K562 (cell line): ENCODE data around the gene GALNS. TPM values are rescaled to one million over a fixed set of nuclear protein-coding genes. Genes with fewer than 3 reads are reported as not detected.

ENCODE experiments used
- HDAC3 ChIP-seq: fragments of 450-650 bp; IDR thresholded peaks from 2 replicates; pipeline ENCODE4 v1.6.1; 2018; ENCODE audit warnings: borderline replicate concordance, mild to moderate bottlenecking, moderate library complexity; ENCODE audit not compliant: partially characterized antibody
- HDGF ChIP-seq: fragments of 450-650 bp; IDR thresholded peaks from 2 replicates; pipeline ENCODE4 v1.6.1; 2016
- HMG20A ChIP-seq: fragments of 450-650 bp; formaldehyde crosslinking; conservative IDR thresholded peaks from 2 replicates; pipeline ENCODE4 v1.4.0; 2020; ENCODE audit warnings: mild to moderate bottlenecking, mixed read lengths
- HMG20B ChIP-seq: fragments of 250-450 bp; sonication (Bioruptor Pico); IDR thresholded peaks from 2 replicates; pipeline ENCODE4 v1.5.0; 2021; ENCODE audit warnings: mild to moderate bottlenecking
- KLF6 ChIP-seq: fragments of 250-450 bp; sonication (Bioruptor Pico); IDR thresholded peaks from 2 replicates; pipeline ENCODE4 v1.4.0; 2020; ENCODE audit warnings: mild to moderate bottlenecking, moderate library complexity, borderline replicate concordance
- MCM2 ChIP-seq: fragments of 450-650 bp; IDR thresholded peaks from 2 replicates; pipeline ENCODE4 v1.6.1; 2017; ENCODE audit warnings: low read depth, mild to moderate bottlenecking
- MYBL2 ChIP-seq, 2 experiments: fragments of 450-650 bp in 1 of 2; sonication (generic) in 1 of 2; formaldehyde crosslinking in 1 of 2; IDR thresholded peaks; 2 replicates each; pipeline versions ENCODE4 v1.6.1 to v1.8.1; 2017 to 2022; ENCODE audit warnings: borderline replicate concordance in 1 of 2, inconsistent platforms in 1 of 2, low read depth in 1 of 2, mild to moderate bottlenecking in 1 of 2, missing genetic modification reagents in 1 of 2, moderate library complexity in 1 of 2
- OTX1 ChIP-seq: fragments of 450-650 bp; formaldehyde crosslinking; IDR thresholded peaks from 2 replicates; pipeline ENCODE4 v1.4.0; 2022; ENCODE audit warnings: mild to moderate bottlenecking
- POLR2A ChIP-seq: fragments of 450-650 bp; conservative IDR thresholded peaks from 2 replicates; pipeline ENCODE4 v1.6.1; 2016
- RAD21 ChIP-seq, 2 experiments: fragments of 250-450 bp in 1 of 2; fragments of 450-650 bp in 1 of 2; sonication (Bioruptor Pico) in 1 of 2; formaldehyde crosslinking in 1 of 2; IDR thresholded peaks in 1 of 2; conservative IDR thresholded peaks in 1 of 2; 2 replicates each; pipeline versions ENCODE4 v1.4.0 to v1.8.0; 2020 to 2022; ENCODE audit warnings: mild to moderate bottlenecking in 2 of 2, moderate library complexity in 1 of 2
- XRCC3 ChIP-seq: fragments of 450-650 bp; IDR thresholded peaks from 2 replicates; pipeline ENCODE4 v1.6.1; 2017; ENCODE audit warnings: mild to moderate bottlenecking, moderate library complexity
- ZNF165 ChIP-seq: fragments of 250-450 bp; sonication (Bioruptor Pico); IDR thresholded peaks from 2 replicates; pipeline ENCODE4 v1.4.0; 2020; ENCODE audit warnings: borderline replicate concordance
- ZNF239 ChIP-seq: fragments of 250-450 bp; sonication (Bioruptor Pico); IDR thresholded peaks from 2 replicates; pipeline ENCODE4 v1.4.0; 2020; ENCODE audit warnings: mild to moderate bottlenecking
- ZNF561 ChIP-seq: fragments of 450-650 bp; formaldehyde crosslinking; conservative IDR thresholded peaks from 2 replicates; pipeline ENCODE4 v1.4.0; 2020; ENCODE audit warnings: mild to moderate bottlenecking, moderate library complexity
- ZNF707 ChIP-seq: fragments of 250-450 bp; sonication (Bioruptor Pico); conservative IDR thresholded peaks from 2 replicates; pipeline ENCODE4 v1.8.0; 2022; ENCODE audit warnings: inconsistent platforms, mild to moderate bottlenecking, moderate library complexity
- polyA plus RNA-seq, 8 experiments: library from polyadenylated mRNA; depleted of rRNA in 4 of 8; stranded (reverse) in 5 of 8; unstranded in 3 of 8; fragments of >200 nt; fragmentation: Nextera tagmentation in 2 of 8; fragmentation: Illumina TruSeq in 1 of 8; extraction: Ambion mirVana in 2 of 8; extraction: Trizol in 1 of 8; gene quantifications; 2 replicates each; pipeline versions ENCODE4 v1.2.1 to v1.2.3, GENCODE V29; 2011 to 2014; ENCODE audit warnings: inconsistent platforms in 1 of 8, missing spikeins in 1 of 8
- total RNA-seq, 7 experiments: library from RNA; depleted of rRNA in 6 of 7; stranded (reverse); fragments of >200 nt in 6 of 7; fragmentation: Illumina TruSeq in 2 of 7; extraction: Trizol in 2 of 7; gene quantifications; 2 replicates each; pipeline versions ENCODE4 v1.2.1 to v1.2.3, GENCODE V29; 2011 to 2021; ENCODE audit warnings: low replicate concordance in 1 of 7
- TF ChIP-seq, protein P1 (sequence below): IDR thresholded peaks from 3 replicates; pipeline ENCODE4 v1.6.1; 2011; ENCODE audit warnings: borderline replicate concordance, mild to moderate bottlenecking; ENCODE audit not compliant: insufficient read length, insufficient read depth
- TF ChIP-seq, protein P2 (sequence below): fragments of 450-650 bp; formaldehyde crosslinking; IDR thresholded peaks from 2 replicates; pipeline ENCODE4 v1.4.0; 2022; ENCODE audit warnings: missing genetic modification characterization
- TF ChIP-seq, protein P3 (sequence below): sonication (generic); formaldehyde crosslinking; IDR thresholded peaks from 2 replicates; pipeline ENCODE4 v1.4.0; 2020; ENCODE audit warnings: mild to moderate bottlenecking, missing genetic modification reagents
- TF ChIP-seq, protein P4 (sequence below): fragments of 200-400 bp; formaldehyde crosslinking; IDR thresholded peaks from 2 replicates; pipeline ENCODE4 v1.6.1; 2017; ENCODE audit warnings: mild to moderate bottlenecking, low read depth, low read length, moderate library complexity
- TF ChIP-seq, protein P5 (sequence below): fragments of 450-650 bp; conservative IDR thresholded peaks from 2 replicates; pipeline ENCODE4 v1.6.1; 2016; ENCODE audit warnings: missing genetic modification characterization, low read depth, mild to moderate bottlenecking, missing compliant biosample characterization, moderate library complexity

Gene GALNS
- total and polyA plus RNA-seq, 9 of the 15 experiments (the other 6 are each of a cell fraction or from before 2014, with no cell fraction given) = 0.38 to 13.2 (median 4.3) TPM

DNA sequence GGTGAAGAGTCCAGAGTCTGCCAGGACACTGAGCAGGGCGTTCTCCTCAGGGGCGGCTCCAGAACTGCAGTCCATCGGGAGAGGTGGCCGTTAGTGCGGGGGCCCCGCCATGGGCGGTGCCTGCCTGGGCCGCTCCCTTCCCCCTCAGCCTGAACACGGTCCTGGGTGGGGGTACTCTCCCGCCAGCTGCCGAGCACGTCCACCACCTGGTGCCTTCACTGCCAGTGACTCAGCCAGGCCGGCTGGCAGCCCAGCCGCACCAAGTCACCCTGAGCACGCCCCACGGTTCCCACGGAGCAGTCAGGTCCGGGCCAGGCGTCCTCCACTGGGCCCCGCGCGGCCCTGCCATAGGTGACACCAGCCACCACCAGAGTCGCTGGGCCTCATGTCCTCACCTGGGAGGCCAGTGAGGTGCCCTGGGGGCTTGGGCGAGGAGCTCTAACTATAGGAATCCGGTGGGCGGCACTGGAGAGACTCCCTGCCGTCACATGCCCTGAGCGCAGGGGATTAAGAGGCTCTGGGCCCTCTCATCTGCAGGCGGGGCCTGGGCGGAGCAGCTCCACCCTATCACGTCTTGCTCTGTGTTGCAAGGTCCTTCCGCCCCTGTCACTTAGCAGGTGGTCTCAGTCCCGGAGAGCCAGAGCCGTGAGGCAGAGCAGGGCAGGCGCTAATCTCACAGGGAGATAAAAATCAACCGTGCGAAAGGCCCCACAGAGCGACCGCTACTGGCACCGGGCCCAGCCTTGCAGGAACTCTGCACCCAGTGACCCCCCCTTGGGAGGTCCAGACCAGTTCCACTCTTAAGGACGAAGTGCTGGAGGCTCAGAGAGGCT, 86.1 kb downstream of the GALNS start (continued):
- TF ChIP-seq, protein P1, sequence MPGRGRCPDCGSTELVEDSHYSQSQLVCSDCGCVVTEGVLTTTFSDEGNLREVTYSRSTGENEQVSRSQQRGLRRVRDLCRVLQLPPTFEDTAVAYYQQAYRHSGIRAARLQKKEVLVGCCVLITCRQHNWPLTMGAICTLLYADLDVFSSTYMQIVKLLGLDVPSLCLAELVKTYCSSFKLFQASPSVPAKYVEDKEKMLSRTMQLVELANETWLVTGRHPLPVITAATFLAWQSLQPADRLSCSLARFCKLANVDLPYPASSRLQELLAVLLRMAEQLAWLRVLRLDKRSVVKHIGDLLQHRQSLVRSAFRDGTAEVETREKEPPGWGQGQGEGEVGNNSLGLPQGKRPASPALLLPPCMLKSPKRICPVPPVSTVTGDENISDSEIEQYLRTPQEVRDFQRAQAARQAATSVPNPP = no peak
- TF ChIP-seq MYBL2 (IDR thresholded peaks at IDR 0.05; ENCODE audit: low read depth) (no peak), MYBL2 (CRISPR knock-in tag; IDR thresholded peaks at IDR 0.05; ENCODE audit: borderline replicate concordance) (no peak), ZNF239 (CRISPR knock-in tag) (no peak), ZNF165 (peak; percentile 84; the same call in 1 of the 2 replicates), ZNF707 (CRISPR knock-in tag) (no peak), RAD21 (CRISPR knock-in tag; conservative IDR thresholded peaks at IDR 0.05 in 1 of 2, IDR thresholded peaks at IDR 0.05 in 1 of 2) (peak; percentile 21 to 37), POLR2A (peak; percentile 74; the same call in 1 of the 2 replicates), HDAC3 (no peak), OTX1 (no peak), HMG20B (CRISPR knock-in tag) (no peak), HMG20A (CRISPR knock-in tag) (no peak), KLF6 (CRISPR knock-in tag) (peak; percentile 44; the same call in 1 of the 2 replicates), XRCC3 (no peak), HDGF (0 out of 2 replicates have a peak, but pooled peaks have one; percentile 26), ZNF561 (CRISPR knock-in tag) (no peak), MCM2 (no peak)
- TF ChIP-seq, protein P2, sequence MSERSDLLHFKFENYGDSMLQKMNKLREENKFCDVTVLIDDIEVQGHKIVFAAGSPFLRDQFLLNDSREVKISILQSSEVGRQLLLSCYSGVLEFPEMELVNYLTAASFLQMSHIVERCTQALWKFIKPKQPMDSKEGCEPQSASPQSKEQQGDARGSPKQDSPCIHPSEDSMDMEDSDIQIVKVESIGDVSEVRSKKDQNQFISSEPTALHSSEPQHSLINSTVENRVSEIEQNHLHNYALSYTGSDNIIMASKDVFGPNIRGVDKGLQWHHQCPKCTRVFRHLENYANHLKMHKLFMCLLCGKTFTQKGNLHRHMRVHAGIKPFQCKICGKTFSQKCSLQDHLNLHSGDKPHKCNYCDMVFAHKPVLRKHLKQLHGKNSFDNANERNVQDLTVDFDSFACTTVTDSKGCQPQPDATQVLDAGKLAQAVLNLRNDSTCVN (CRISPR knock-in tag) = no peak; the same call in 1 of the 2 replicates
- TF ChIP-seq, protein P3, sequence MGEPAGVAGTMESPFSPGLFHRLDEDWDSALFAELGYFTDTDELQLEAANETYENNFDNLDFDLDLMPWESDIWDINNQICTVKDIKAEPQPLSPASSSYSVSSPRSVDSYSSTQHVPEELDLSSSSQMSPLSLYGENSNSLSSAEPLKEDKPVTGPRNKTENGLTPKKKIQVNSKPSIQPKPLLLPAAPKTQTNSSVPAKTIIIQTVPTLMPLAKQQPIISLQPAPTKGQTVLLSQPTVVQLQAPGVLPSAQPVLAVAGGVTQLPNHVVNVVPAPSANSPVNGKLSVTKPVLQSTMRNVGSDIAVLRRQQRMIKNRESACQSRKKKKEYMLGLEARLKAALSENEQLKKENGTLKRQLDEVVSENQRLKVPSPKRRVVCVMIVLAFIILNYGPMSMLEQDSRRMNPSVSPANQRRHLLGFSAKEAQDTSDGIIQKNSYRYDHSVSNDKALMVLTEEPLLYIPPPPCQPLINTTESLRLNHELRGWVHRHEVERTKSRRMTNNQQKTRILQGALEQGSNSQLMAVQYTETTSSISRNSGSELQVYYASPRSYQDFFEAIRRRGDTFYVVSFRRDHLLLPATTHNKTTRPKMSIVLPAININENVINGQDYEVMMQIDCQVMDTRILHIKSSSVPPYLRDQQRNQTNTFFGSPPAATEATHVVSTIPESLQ (CRISPR knock-in tag) = no peak
- TF ChIP-seq, protein P4, sequence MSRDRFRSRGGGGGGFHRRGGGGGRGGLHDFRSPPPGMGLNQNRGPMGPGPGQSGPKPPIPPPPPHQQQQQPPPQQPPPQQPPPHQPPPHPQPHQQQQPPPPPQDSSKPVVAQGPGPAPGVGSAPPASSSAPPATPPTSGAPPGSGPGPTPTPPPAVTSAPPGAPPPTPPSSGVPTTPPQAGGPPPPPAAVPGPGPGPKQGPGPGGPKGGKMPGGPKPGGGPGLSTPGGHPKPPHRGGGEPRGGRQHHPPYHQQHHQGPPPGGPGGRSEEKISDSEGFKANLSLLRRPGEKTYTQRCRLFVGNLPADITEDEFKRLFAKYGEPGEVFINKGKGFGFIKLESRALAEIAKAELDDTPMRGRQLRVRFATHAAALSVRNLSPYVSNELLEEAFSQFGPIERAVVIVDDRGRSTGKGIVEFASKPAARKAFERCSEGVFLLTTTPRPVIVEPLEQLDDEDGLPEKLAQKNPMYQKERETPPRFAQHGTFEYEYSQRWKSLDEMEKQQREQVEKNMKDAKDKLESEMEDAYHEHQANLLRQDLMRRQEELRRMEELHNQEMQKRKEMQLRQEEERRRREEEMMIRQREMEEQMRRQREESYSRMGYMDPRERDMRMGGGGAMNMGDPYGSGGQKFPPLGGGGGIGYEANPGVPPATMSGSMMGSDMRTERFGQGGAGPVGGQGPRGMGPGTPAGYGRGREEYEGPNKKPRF = no peak
- TF ChIP-seq, protein P5, sequence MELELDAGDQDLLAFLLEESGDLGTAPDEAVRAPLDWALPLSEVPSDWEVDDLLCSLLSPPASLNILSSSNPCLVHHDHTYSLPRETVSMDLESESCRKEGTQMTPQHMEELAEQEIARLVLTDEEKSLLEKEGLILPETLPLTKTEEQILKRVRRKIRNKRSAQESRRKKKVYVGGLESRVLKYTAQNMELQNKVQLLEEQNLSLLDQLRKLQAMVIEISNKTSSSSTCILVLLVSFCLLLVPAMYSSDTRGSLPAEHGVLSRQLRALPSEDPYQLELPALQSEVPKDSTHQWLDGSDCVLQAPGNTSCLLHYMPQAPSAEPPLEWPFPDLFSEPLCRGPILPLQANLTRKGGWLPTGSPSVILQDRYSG = no peak; the same call in 1 of the 2 replicates
